ENCODE results near the gene TMEM132E. TPM values are rescaled to one million over a fixed set of nuclear protein-coding genes. Genes with fewer than 3 reads are reported as not detected.

Gene TMEM132E
- total and polyA plus RNA-seq, 2 of the 4 experiments (the other 2 are of a cell fraction) = not detected

GRCh38 chr17:34658811-34659560 is 79.6 kb downstream of the TMEM132E start:
- Histone ChIP-seq H2BK15ac (ENCODE audit: low read depth, low read length) (no peak overlapping the region), H2AK5ac (ENCODE audit: low read depth, low read length) (no peak overlapping the region), H2BK5ac (ENCODE audit: low read depth, low read length, poor library complexity, severe bottlenecking) (no peak overlapping the region), H3K14ac (replicated peaks; ENCODE audit: low read depth, low read length) (no peak overlapping the region), H3K18ac (ENCODE audit: low read depth, low read length) (no peak overlapping the region), H3K27ac (ENCODE audit: insufficient read depth, low read length) (no peak overlapping the region), H3K9ac (ENCODE audit: low read depth, low read length) (no peak overlapping the region), H2AFZ (replicated peaks; ENCODE audit: low read length, poor library complexity) (no peak overlapping the region), H2AK9ac (replicated peaks; ENCODE audit: low read depth, low read length, poor library complexity) (peak overlapping the region; percentile 55), H3K4me1 (ENCODE audit: control insufficient read depth, insufficient read depth, low read length) (no peaks in the 10 kb centered on the region), H3K79me1 (ENCODE audit: low read depth in 1 of 2, low read length in 2 of 2) (no peaks in the 10 kb centered on the region), H3K4me2 (ENCODE audit: low read depth, low read length) (no peak overlapping the region), H3K4ac (ENCODE audit: low read depth, low read length) (no peak overlapping the region), H4K20me1 (ENCODE audit: insufficient read depth, low read length) (no peaks in the 10 kb centered on the region), H4K8ac (ENCODE audit: low read depth in 2 of 2, low read length in 2 of 2) (no peak overlapping the region), H4K91ac (ENCODE audit: insufficient read depth, low read depth, low read length) (no peak overlapping the region), H3K4me3 (ENCODE audit: insufficient read depth, low read depth, low read length) (no peak overlapping the region), H3K56ac (ENCODE audit: extremely low read depth, insufficient read depth, low read length) (no peak overlapping the region), H2BK20ac (ENCODE audit: low read depth, low read length) (no peak overlapping the region), H3K9me1 (ENCODE audit: insufficient read depth, low read length) (no peaks in the 10 kb centered on the region), H4K5ac (ENCODE audit: low read depth, low read length) (no peak overlapping the region), H3K36me3 (ENCODE audit: control insufficient read depth, insufficient read depth, low read length) (no peaks in the 10 kb centered on the region), H3K23ac (ENCODE audit: low read depth, low read length) (no peak overlapping the region), H3K9me3 (ENCODE audit: control insufficient read depth, insufficient read depth, low read length) (no peaks in the 10 kb centered on the region), H2BK120ac (ENCODE audit: low read depth, low read length) (no peak overlapping the region), H3K27me3 (ENCODE audit: control insufficient read depth, insufficient read depth, low read length) (no peaks in the 10 kb centered on the region; the same call in 1 of the 2 replicates)
- ATAC-seq (ENCODE audit: low read depth) (no peak), DNase-seq (no peak)
- CTCF ChIA-PET = no interaction called here
- intact Hi-C loops (cut with micrococcal nuclease) (no loop called here), dilution Hi-C loops (cut with HindIII; ENCODE audit: low sequenced_read_pairs, unreplicated experiment) (no loop called here), in situ Hi-C loops (cut with MboI; ENCODE audit: low sequenced_read_pairs) (no loop called here)
- no TSS peak for BruUV-seq (replicated peaks)
- 47% methylated on average over 3 of the region's 10 CpGs; no CpG with 5 or more reads in 1 of the 2 experiments for WGBS, 2 experiments (ENCODE audit: extremely low coverage in 2 of 2, insufficient read length in 1 of 2)
- TF ChIP-seq SMC3 (IDR thresholded peaks at IDR 0.05; ENCODE audit: low read depth, low read length) = no peak
- POLR2A ChIA-PET (ENCODE audit: unreplicated experiment) = no interaction called here

Measured in IMR-90 (cell line).